ENCODE measurements around the gene FRMD6. TPM values are rescaled to one million over a fixed set of nuclear protein-coding genes. Genes with fewer than 3 reads are reported as not detected.

Gene FRMD6
- total and polyA plus RNA-seq, 9 of the 15 experiments (the other 6 are each of a cell fraction or from before 2014, with no cell fraction given): 0.11 to 0.92 (median 0.53) TPM

DNA sequence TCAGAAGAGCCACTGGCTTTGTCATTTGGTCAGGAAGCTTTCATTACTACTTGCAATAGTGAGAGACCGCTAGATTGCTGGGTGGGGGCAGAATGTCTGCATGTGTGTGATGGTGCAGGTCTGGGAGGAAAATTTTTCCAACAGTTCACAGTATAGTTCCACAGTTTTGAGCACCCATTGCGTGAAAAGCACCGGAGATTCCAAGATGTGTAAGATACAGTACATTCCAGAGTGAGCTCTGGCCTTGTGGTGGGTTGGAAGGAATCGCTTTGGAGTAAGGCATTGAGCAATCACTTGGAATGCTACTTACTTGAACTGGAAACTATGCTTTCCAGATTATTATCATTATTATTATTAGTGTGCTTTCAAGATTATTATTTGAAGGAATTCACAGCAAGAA is 47.6 kb upstream of the FRMD6 start:
- H3K4me1 ChIP-seq (replicated peaks in 1 of 2; ENCODE audit: control insufficient read depth in 2 of 2, insufficient read depth in 2 of 2, low read length in 2 of 2): no peaks in the 10 kb centered on the region
- TF ChIP-seq ARID2 (IDR thresholded peaks at IDR 0.05) (no peak), TAF9B (IDR thresholded peaks at IDR 0.05; ENCODE audit: partially characterized antibody) (no peak), EP300 (IDR thresholded peaks at IDR 0.05; ENCODE audit: low read length) (no peak), SRSF1 (IDR thresholded peaks at IDR 0.05; ENCODE audit: low read depth, low read length) (no peak), ZNF589 (CRISPR knock-in tag; IDR thresholded peaks at IDR 0.05; ENCODE audit: low read depth) (no peak), BRF1 (IDR thresholded peaks at IDR 0.05; ENCODE audit: borderline replicate concordance, extremely low read depth, insufficient read length) (no peak), NFATC3 (IDR thresholded peaks at IDR 0.05) (no peak), ZNF384 (IDR thresholded peaks at IDR 0.05; ENCODE audit: low read depth, low read length) (no peak), KHSRP (IDR thresholded peaks at IDR 0.05) (no peak), GTF2F1 (IDR thresholded peaks at IDR 0.05; ENCODE audit: low read depth, low read length) (no peak), ZNF24 (IDR thresholded peaks at IDR 0.05) (no peak), ZNF551 (CRISPR knock-in tag; IDR thresholded peaks at IDR 0.05) (no peak), BRD9 (IDR thresholded peaks at IDR 0.05; ENCODE audit: low read depth, partially characterized antibody) (no peak), ZFPM2 (CRISPR knock-in tag; IDR thresholded peaks at IDR 0.05) (no peak), MAZ (CRISPR knock-in tag; conservative IDR thresholded peaks at IDR 0.05 in 1 of 2, IDR thresholded peaks at IDR 0.05 in 1 of 2) (no peak), JUNB (CRISPR knock-in tag; conservative IDR thresholded peaks at IDR 0.05) (no peak)
- TF ChIP-seq, protein P1, sequence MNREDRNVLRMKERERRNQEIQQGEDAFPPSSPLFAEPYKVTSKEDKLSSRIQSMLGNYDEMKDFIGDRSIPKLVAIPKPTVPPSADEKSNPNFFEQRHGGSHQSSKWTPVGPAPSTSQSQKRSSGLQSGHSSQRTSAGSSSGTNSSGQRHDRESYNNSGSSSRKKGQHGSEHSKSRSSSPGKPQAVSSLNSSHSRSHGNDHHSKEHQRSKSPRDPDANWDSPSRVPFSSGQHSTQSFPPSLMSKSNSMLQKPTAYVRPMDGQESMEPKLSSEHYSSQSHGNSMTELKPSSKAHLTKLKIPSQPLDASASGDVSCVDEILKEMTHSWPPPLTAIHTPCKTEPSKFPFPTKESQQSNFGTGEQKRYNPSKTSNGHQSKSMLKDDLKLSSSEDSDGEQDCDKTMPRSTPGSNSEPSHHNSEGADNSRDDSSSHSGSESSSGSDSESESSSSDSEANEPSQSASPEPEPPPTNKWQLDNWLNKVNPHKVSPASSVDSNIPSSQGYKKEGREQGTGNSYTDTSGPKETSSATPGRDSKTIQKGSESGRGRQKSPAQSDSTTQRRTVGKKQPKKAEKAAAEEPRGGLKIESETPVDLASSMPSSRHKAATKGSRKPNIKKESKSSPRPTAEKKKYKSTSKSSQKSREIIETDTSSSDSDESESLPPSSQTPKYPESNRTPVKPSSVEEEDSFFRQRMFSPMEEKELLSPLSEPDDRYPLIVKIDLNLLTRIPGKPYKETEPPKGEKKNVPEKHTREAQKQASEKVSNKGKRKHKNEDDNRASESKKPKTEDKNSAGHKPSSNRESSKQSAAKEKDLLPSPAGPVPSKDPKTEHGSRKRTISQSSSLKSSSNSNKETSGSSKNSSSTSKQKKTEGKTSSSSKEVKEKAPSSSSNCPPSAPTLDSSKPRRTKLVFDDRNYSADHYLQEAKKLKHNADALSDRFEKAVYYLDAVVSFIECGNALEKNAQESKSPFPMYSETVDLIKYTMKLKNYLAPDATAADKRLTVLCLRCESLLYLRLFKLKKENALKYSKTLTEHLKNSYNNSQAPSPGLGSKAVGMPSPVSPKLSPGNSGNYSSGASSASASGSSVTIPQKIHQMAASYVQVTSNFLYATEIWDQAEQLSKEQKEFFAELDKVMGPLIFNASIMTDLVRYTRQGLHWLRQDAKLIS (CRISPR knock-in tag; IDR thresholded peaks at IDR 0.05): no peak
- TF ChIP-seq, protein P2, sequence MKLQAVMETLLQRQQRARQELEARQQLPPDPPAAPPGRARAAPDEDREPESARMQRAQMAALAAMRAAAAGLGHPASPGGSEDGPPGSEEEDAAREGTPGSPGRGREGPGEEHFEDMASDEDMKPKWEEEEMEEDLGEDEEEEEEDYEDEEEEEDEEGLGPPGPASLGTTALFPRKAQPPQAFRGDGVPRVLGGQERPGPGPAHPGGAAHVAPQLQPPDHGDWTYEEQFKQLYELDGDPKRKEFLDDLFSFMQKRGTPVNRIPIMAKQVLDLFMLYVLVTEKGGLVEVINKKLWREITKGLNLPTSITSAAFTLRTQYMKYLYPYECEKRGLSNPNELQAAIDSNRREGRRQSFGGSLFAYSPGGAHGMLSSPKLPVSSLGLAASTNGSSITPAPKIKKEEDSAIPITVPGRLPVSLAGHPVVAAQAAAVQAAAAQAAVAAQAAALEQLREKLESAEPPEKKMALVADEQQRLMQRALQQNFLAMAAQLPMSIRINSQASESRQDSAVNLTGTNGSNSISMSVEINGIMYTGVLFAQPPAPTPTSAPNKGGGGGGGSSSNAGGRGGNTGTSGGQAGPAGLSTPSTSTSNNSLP (IDR thresholded peaks at IDR 0.05; ENCODE audit: borderline replicate concordance, low read depth, low read length): no peak
- TF ChIP-seq, protein P3, sequence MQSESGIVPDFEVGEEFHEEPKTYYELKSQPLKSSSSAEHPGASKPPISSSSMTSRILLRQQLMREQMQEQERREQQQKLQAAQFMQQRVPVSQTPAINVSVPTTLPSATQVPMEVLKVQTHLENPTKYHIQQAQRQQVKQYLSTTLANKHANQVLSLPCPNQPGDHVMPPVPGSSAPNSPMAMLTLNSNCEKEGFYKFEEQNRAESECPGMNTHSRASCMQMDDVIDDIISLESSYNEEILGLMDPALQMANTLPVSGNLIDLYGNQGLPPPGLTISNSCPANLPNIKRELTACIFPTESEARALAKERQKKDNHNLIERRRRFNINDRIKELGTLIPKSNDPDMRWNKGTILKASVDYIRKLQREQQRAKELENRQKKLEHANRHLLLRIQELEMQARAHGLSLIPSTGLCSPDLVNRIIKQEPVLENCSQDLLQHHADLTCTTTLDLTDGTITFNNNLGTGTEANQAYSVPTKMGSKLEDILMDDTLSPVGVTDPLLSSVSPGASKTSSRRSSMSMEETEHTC (IDR thresholded peaks at IDR 0.05): no peak
- no peak overlapping the region for H2AFZ ChIP-seq (ENCODE audit: low read depth, low read length)
- FAIRE-seq: no peak
- H3K36me3 ChIP-seq (ENCODE audit: control insufficient read depth, insufficient read depth, low read length): no peaks in the 10 kb centered on the region
- no peak overlapping the region for H3K27ac ChIP-seq (ENCODE audit: extremely low read depth, low read depth, low read length)
- H3K9me1 ChIP-seq (ENCODE audit: control insufficient read depth, insufficient read depth, low read length): no peaks in the 10 kb centered on the region
- no TSS peak for BruUV-seq (replicated peaks)
- ChIA-PET CTCF (ENCODE audit: low intra/inter-chr PET ratio) (no interaction called here), POLR2A (no interaction called here)
- no peak for ATAC-seq
- in situ Hi-C loops (cut with MboI) (no loop called here), intact Hi-C loops (cut with micrococcal nuclease) (no loop called here)
- DNase-seq (ENCODE audit: extremely low read depth in 1 of 4, low spot score in 3 of 4): no peak
- no peaks in the 10 kb centered on the region for H4K20me1 ChIP-seq (replicated peaks; ENCODE audit: control insufficient read depth, insufficient read depth, low read length)
- H3K9me3 ChIP-seq (replicated peaks; ENCODE audit: control insufficient read depth, insufficient read depth, low read depth, low read length): no peaks in the 10 kb centered on the region
- H3K9ac ChIP-seq (ENCODE audit: insufficient read depth in 1 of 2, low read depth in 2 of 2, low read length in 2 of 2): no peak overlapping the region
- no peaks in the 10 kb centered on the region for H3K27me3 ChIP-seq (ENCODE audit: control insufficient read depth in 2 of 2, insufficient read depth in 2 of 2, low read length in 2 of 2)
- no peaks in the 10 kb centered on the region for H3K79me2 ChIP-seq (ENCODE audit: control insufficient read depth, insufficient read depth, low read length)
- H3K4me3 ChIP-seq: no peak overlapping the region
- H3K4me2 ChIP-seq (ENCODE audit: insufficient read depth, low read length): no peak overlapping the region
- 0% methylated on average over 4 of the region's 4 CpGs for WGBS (ENCODE audit: insufficient coverage, low coverage, missing lambda C conversion rate)
